BE2C (cell line): ENCODE measurements around the gene C21orf91.

Experiments
- DNase-seq: peaks from one replicate; pipeline ENCODE4 v3.0.0-alpha.2; 2020
- H3K27me3 ChIP-seq: fragments of 250-450 bp; sonication (Bioruptor Pico); 2 replicates; pipeline ENCODE4 v1.5.1; 2020; ENCODE audit warnings: mild to moderate bottlenecking
- H3K36me3 ChIP-seq: fragments of 250-450 bp; sonication (Bioruptor Pico); 2 replicates; pipeline ENCODE4 v1.5.1; 2020; ENCODE audit warnings: mild to moderate bottlenecking
- H3K4me1 ChIP-seq: fragments of 250-450 bp; sonication (Bioruptor Pico); 2 replicates; pipeline ENCODE4 v1.5.1; 2020
- H3K4me3 ChIP-seq: 2 replicates; pipeline ENCODE4 v1.5.1; 2011; ENCODE audit warnings: low read depth, low read length
- H3K9me3 ChIP-seq: fragments of 250-450 bp; sonication (Bioruptor Pico); 2 replicates; pipeline ENCODE4 v1.5.1; 2020
- CTCF ChIP-seq: IDR thresholded peaks from 2 replicates; pipeline ENCODE4 v1.5.1; 2012; ENCODE audit warnings: mild to moderate bottlenecking, low read depth, low read length

C21orf91 gene

GRCh38 chr21:17752171-17752570 is 67.0 kb downstream of the C21orf91 start:
- no peaks in the 10 kb centered on the region for H3K27me3 ChIP-seq
- H3K4me3 ChIP-seq, result no peak overlapping the region
- no peak for DNase-seq
- H3K36me3 ChIP-seq, result no peaks in the 10 kb centered on the region
- H3K4me1 ChIP-seq, result no peaks in the 10 kb centered on the region
- no peaks in the 10 kb centered on the region for H3K9me3 ChIP-seq
- no peak for TF ChIP-seq CTCF

GRCh38 chr21:17746920-17747319 is 72.2 kb downstream of the C21orf91 start:
- TF ChIP-seq CTCF, result no peak

GRCh38 chr21:17745086-17745485 is 74.1 kb downstream of the C21orf91 start:
- no peaks in the 10 kb centered on the region for H3K36me3 ChIP-seq
- no peak overlapping the region for H3K4me3 ChIP-seq
- no peaks in the 10 kb centered on the region for H3K27me3 ChIP-seq
- no peaks in the 10 kb centered on the region for H3K9me3 ChIP-seq
- no peak for TF ChIP-seq CTCF
- DNase-seq, result no peak
- H3K4me1 ChIP-seq, result no peaks in the 10 kb centered on the region

More at GRCh38 chr21:17746920-17747319, 72.2 kb downstream of the C21orf91 start:
- no peaks in the 10 kb centered on the region for H3K36me3 ChIP-seq
- no peak for DNase-seq
- H3K4me3 ChIP-seq, result no peak overlapping the region
- H3K4me1 ChIP-seq, result no peaks in the 10 kb centered on the region
- H3K27me3 ChIP-seq, result no peaks in the 10 kb centered on the region
- no peaks in the 10 kb centered on the region for H3K9me3 ChIP-seq

- Histone ChIP-seq H3K4me1 (no peaks in the 10 kb centered on the region), H3K27me3 (no peaks in the 10 kb centered on the region), H3K4me3 (no peak overlapping the region), H3K9me3 (no peaks in the 10 kb centered on the region), H3K36me3 (no peaks in the 10 kb centered on the region)
- TF ChIP-seq CTCF, result no peak
- DNase-seq, result no peak
These were observed 76.1 kb downstream of the C21orf91 start for GRCh38 chr21:17742940-17743592.

- no peak for DNase-seq
These were observed 77.0 kb downstream of the C21orf91 start for GRCh38 chr21:17742181-17742580.

More at GRCh38 chr21:17742181-17742580, 77.0 kb downstream of the C21orf91 start:
- Histone ChIP-seq H3K36me3 (no peaks in the 10 kb centered on the region), H3K4me3 (no peak overlapping the region), H3K4me1 (no peaks in the 10 kb centered on the region), H3K27me3 (no peaks in the 10 kb centered on the region), H3K9me3 (no peaks in the 10 kb centered on the region)
- TF ChIP-seq CTCF, result no peak
